NCI-H2227 treated with DMSO at 0.1 percent for 48 hours (cell line): Measurements from ENCODE around the gene THOC7.

ENCODE experiments used
- DNase-seq: peaks from one replicate; lab custom pipeline; 2025; lab: John Stamatoyannopoulos, UW

The THOC7 gene

GRCh38 chr3:63863150-63864007, at the start of gene THOC7, which contains the start of gene ATXN7:
TSS of gene THOC7 (minus strand) at chr3:63863805. CDS start at chr3:63863790, 15 bp downstream.
TSS of gene ATXN7 (plus strand) at chr3:63863867. CDS start at chr3:63912599, 48,732 bp downstream.
- DNase-seq = no peak

DNA sequence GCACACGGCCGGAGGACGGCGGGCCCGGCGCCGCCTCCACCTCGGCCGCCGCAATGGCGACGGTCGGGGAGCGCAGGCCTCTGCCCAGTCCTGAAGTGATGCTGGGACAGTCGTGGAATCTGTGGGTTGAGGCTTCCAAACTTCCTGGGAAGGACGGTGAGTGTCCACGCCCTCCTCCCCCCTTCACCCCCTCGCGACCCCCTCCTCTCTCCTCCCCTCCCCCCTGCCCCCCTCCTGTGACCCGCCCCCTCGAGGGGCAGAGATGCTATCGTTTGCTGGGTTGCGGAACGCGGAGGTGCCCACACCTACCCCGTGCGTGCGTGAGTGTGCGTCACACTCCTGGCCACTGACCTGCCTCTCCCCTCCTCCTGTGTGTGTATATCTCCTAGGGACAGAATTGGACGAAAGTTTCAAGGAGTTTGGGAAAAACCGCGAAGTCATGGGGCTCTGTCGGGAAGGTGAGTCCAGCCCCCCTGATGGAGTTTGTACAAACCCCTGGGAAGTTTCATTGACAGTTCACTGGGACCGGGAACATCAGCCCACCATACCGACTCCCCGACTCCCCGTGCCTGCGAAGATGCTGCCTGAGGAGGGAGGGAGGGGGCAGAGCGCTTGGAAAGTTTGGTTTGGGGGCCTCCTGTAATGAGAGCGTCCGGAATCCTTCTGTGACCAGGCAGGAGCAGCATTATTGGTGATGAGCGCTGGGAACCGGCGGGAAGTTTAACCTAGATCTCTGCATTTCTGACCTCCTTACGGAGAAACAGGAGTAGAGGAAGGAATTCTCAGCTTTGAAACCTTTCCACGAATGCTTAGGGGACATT, 49.4 kb upstream of the THOC7 start:
- peak; percentile 11 for DNase-seq

DNA sequence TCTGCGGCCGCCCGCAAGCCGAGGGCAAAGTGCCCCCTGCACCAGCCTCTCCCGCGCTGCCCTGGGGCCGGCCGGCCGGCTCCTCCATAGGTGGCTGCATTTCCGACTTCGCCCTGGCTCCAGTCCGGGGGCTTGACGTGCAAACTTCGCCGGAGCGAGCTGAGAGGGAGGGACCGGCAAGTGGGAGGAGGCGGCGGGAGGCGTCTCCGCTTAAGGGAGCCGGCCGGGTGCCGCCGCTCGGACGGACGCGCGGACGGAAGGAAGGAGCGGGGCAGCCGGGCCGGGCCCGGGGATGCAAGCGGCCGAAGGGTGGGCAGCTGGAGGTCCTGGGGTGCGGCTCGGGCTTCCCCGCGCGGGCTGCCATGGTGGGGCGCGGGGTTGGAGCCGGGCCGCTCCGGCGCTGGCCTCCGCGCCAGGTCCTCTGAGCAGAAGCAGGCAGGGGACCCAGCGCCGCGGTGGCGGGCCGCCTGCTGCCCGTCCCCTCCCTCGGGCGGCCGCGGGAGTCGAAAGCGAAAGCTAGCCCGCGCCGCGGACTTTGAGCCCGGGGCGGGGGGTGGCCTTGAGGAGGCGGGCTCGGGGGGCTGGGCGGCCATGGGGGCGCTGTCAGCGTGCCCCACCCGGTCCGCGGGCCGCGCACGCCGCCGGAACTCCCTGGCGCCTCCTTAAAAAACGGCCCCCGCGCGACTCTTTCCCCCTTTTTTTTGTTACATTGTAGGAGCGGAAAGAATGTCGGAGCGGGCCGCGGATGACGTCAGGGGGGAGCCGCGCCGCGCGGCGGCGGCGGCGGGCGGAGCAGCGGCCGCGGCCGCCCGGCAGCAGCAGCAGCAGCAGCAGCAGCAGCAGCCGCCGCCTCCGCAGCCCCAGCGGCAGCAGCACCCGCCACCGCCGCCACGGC, 48.5 kb upstream of the THOC7 start, which contains the start of gene SCAANT1:
Gene SCAANT1 (minus strand): TSS at position 511 of the 895 bp plus-strand sequence.
- peak; percentile 57 for DNase-seq

GRCh38 chr3:63911509-63911872, 47.9 kb upstream of the THOC7 start:
- DNase-seq = no peak

DNA sequence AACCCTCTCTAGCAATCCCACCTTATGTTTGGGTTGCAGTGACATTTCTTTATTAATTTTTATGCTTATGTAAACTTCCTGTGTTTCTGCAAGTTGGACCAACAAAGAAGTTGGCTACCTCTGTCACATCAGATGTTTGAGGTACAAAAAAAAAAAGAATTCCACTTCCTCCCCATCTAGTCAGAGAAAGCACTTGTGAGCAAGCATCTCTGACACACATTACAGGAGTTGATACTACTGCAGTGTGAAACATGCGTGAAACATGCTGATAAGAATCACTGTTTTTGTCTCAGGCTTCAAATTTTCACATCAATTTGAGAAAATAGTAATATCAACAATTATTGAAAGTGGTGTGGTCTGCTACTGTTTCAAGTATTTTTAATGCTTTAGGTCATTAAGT, 47.3 kb upstream of the THOC7 start:
- DNase-seq = no peak

GRCh38 chr3:63910001-63910400, 46.4 kb upstream of the THOC7 start:
- DNase-seq = no peak

DNA sequence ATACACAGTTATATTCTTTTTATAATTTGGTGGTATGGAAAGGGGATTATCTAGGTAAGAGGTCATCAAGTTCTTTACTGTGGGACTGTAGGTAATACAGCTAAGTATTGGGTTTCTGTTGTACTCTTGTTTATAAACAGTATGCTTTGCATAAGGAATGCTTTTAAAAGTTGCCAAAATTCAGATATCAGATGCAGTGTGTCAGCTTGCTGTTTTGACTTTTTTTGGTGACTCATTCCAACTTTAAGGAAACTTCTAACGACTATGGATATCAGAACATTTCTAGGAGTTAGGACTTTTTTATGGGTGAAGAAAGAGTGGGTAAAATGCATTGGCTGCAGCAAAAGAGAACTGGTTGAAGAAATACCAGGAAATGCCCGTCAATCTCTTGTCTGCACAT, 45.8 kb upstream of the THOC7 start:
- no peak for DNase-seq

DNA sequence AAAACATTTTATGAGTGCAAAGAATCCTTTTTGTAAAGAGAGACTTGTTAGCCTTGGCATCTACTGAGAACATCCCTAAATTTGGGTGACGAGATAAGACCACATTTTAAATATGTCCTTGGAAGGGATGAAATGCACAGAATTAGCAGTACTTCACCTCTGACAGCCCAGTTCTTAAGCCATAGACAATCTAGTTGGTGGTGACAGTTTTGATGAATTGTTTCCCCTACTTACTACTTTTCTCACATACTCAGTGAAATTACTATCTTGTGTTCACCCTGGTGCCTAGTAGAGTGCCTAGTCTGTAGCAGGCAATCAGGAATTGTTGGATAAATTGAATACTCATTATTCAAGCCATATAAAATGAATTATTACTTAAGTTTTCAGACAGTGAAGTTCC, 45.2 kb upstream of the THOC7 start:
- DNase-seq = no peak

- DNase-seq = peak; percentile 74
Observed at GRCh38 chr3:63908081-63908736, 44.6 kb upstream of the THOC7 start.

GRCh38 chr3:63905731-63906620, 42.4 kb upstream of the THOC7 start:
- DNase-seq = no peak

DNA sequence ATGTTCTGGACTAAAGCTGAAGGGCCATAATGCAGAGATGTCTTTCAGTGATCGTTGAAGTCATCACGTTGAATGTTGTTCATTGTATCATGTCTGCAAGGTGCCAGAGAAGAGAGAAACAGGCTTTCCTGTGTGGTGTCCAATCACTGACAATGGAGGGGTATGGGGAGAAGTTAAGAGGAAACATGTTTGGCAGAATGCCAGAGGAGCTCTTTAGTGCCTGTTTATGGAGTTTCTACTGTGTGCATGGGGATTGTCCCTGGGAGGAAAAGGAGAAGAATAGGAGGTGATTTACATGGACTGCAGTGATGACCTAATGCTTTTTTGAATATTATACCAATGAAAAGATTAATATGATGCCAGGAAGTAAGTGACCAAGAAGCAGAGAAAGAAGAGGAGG, 36.9 kb upstream of the THOC7 start:
- peak; percentile 32 for DNase-seq

DNA sequence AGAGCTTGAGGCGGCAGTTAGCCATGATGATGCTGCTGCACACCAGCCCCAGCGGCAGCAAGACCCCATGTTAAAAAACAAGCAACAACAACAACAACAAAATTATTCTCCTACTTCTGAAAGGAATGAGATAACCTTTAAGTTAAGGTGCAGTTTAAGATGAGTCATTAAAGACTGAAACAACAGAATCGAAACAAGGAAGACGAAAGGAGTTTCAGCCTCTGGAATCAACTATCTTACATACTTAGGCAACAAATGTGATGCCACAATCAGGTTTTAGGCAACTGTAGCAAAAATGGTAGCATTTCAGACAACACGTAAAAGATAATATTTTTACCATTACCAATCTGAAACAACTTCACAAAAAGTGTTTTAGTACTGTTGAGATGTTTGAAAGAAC, 36.4 kb upstream of the THOC7 start:
- no peak for DNase-seq

- no peak for DNase-seq
Observed at GRCh38 chr3:63896332-63897030, 32.9 kb upstream of the THOC7 start.

GRCh38 chr3:63895422-63896189, 32.0 kb upstream of the THOC7 start:
- no peak for DNase-seq

- no peak for DNase-seq
Observed at GRCh38 chr3:63892773-63893352, 29.3 kb upstream of the THOC7 start.

- no peak for DNase-seq
Observed at GRCh38 chr3:63891518-63891917, 27.9 kb upstream of the THOC7 start.

DNA sequence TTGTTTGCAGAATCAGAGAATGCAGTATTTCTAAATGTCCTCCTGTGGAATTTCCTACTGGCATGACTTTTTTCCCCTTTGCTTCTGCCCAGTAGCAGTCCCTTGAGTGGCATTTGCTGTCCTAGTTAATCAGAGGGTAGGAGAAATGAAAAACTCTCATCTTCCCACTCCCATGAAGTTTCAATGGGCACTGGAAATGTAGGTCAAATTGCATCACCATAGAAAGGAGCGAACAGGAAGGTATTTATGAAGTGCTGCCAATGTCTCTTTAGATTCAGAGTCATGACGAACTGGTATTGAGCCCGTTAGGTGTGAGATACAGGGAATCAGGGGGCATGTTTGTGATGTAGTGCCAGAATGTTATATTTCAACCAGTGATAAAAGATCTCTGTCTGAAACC, 23.3 kb upstream of the THOC7 start:
- DNase-seq = no peak

- no peak for DNase-seq
Observed at GRCh38 chr3:63880653-63881052, 17.0 kb upstream of the THOC7 start.
